Glutamatergic neuron (in vitro differentiated cells): ENCODE results near the gene GAS2L1. TPM values are rescaled to one million over a fixed set of nuclear protein-coding genes. Genes with fewer than 3 reads are reported as not detected.

Experiments used
- DNase-seq: peaks from one replicate; pipeline ENCODE4 v3.0.0; 2022
- H3K27ac Mint-ChIP-seq: one replicate; pipeline ENCODE4 v1.8.0; 2020; ENCODE audit warnings: mild to moderate bottlenecking, mixed read lengths, inconsistent platforms; ENCODE audit not compliant: unreplicated experiment
- H3K27me3 Mint-ChIP-seq: one replicate; pipeline ENCODE4 v1.8.0; 2020; ENCODE audit warnings: mild to moderate bottlenecking, moderate library complexity, mixed read lengths, inconsistent platforms; ENCODE audit not compliant: unreplicated experiment
- H3K36me3 Mint-ChIP-seq: one replicate; pipeline ENCODE4 v1.8.0; 2020; ENCODE audit warnings: mild to moderate bottlenecking, mixed read lengths, inconsistent platforms; ENCODE audit not compliant: unreplicated experiment
- H3K4me1 Mint-ChIP-seq: one replicate; pipeline ENCODE4 v1.8.0; 2020; ENCODE audit warnings: mild to moderate bottlenecking, low read depth, mixed read lengths, inconsistent platforms; ENCODE audit not compliant: unreplicated experiment
- H3K4me3 Mint-ChIP-seq: one replicate; pipeline ENCODE4 v1.8.0; 2020; ENCODE audit warnings: mild to moderate bottlenecking, mixed read lengths, inconsistent platforms; ENCODE audit not compliant: unreplicated experiment
- H3K9me3 Mint-ChIP-seq: one replicate; pipeline ENCODE4 v1.8.0; 2020; ENCODE audit warnings: mild to moderate bottlenecking, moderate library complexity, mixed read lengths, inconsistent platforms; ENCODE audit not compliant: unreplicated experiment
- total RNA-seq: library from RNA; stranded (reverse); fragmentation: NEBNext Ultra II Directional; extraction: Animal tissue kit (Norgen Biotek cat#: 25700); gene quantifications from one replicate; pipeline ENCODE4 v1.2.1, GENCODE V29; 2021; ENCODE audit not compliant: unreplicated experiment
- TF ChIP-seq, protein P1 (sequence below): fragments of 200-600 bp; sonication (generic); IDR thresholded peaks from one replicate; pipeline ENCODE4 v1.5.0; 2021; ENCODE audit not compliant: partially characterized antibody, unreplicated experiment

The GAS2L1 gene
- total RNA-seq, 1 donor from 2014 or later, result 10.3 TPM

DNA sequence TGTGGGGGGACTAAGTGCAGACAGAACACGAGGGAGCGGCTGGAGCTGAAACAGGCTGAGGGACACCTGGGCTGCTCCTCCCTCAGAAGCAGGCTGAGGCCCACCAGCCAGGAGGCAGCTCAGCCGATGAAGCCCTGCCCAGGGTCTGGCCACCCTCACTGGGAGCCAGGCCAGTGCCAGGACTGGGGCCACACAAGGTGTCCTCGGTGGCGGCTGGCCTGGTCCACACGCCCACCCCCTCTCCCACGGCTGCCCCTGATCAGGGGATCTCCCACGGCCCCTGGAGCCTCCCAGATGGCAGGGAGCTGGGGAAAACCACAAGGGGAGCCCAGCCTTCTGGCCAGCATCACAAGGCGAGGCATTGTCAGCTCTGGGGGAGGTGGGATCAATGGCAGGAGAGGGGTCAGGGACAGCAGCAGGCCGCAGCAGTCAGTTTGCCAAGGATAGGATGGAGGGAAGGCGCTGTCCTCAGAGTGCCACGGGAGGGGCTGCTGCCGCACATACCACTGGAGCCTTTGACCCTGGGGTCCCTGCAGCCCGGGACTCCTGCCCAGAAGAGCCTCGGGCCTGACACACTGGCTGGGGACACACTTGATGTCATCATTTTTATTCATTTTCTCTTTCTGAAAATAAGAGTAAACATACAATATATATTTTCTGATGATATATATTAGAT is 20.8 kb downstream of the GAS2L1 start:
- H3K27me3 Mint-ChIP-seq, result peaks cover 2% of the 10 kb centered on the region
- peaks cover 11% of the 10 kb centered on the region for H3K4me1 Mint-ChIP-seq
- H3K27ac Mint-ChIP-seq, result no peak overlapping the region
- H3K36me3 Mint-ChIP-seq, result no peaks in the 10 kb centered on the region
- TF ChIP-seq, protein P1, sequence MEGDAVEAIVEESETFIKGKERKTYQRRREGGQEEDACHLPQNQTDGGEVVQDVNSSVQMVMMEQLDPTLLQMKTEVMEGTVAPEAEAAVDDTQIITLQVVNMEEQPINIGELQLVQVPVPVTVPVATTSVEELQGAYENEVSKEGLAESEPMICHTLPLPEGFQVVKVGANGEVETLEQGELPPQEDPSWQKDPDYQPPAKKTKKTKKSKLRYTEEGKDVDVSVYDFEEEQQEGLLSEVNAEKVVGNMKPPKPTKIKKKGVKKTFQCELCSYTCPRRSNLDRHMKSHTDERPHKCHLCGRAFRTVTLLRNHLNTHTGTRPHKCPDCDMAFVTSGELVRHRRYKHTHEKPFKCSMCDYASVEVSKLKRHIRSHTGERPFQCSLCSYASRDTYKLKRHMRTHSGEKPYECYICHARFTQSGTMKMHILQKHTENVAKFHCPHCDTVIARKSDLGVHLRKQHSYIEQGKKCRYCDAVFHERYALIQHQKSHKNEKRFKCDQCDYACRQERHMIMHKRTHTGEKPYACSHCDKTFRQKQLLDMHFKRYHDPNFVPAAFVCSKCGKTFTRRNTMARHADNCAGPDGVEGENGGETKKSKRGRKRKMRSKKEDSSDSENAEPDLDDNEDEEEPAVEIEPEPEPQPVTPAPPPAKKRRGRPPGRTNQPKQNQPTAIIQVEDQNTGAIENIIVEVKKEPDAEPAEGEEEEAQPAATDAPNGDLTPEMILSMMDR, result no peak
- H3K4me3 Mint-ChIP-seq, result no peak overlapping the region
- H3K9me3 Mint-ChIP-seq, result peaks cover 7% of the 10 kb centered on the region
- DNase-seq, result no peak

DNA sequence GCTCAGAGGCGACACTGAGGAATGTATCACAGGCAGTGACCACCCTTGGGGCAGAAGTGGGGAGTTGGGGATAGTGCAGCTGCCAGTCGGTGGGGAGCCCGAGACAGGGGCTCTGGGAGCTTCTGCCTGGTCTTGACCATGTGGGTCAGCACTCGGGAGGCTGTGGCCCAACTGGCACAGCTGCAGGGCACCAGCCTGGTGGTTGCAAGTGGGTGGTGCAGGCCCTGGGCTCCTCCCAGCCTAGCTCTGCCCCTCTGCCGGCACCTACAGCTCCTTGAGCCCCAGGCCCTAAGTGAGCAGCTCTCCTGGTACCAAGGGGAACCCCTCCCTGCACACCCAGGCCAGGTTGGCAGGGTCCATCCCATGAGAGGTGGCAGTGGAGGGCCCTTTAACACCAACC is 21.6 kb downstream of the GAS2L1 start:
- Mint-ChIP-seq H3K4me1 (peaks cover 14% of the 10 kb centered on the region), H3K9me3 (peaks cover 5% of the 10 kb centered on the region), H3K4me3 (no peak overlapping the region), H3K27me3 (peaks cover 2% of the 10 kb centered on the region), H3K36me3 (no peaks in the 10 kb centered on the region), H3K27ac (no peak overlapping the region)
- no peak for DNase-seq
- TF ChIP-seq, protein P1, result peak; percentile 46

DNA sequence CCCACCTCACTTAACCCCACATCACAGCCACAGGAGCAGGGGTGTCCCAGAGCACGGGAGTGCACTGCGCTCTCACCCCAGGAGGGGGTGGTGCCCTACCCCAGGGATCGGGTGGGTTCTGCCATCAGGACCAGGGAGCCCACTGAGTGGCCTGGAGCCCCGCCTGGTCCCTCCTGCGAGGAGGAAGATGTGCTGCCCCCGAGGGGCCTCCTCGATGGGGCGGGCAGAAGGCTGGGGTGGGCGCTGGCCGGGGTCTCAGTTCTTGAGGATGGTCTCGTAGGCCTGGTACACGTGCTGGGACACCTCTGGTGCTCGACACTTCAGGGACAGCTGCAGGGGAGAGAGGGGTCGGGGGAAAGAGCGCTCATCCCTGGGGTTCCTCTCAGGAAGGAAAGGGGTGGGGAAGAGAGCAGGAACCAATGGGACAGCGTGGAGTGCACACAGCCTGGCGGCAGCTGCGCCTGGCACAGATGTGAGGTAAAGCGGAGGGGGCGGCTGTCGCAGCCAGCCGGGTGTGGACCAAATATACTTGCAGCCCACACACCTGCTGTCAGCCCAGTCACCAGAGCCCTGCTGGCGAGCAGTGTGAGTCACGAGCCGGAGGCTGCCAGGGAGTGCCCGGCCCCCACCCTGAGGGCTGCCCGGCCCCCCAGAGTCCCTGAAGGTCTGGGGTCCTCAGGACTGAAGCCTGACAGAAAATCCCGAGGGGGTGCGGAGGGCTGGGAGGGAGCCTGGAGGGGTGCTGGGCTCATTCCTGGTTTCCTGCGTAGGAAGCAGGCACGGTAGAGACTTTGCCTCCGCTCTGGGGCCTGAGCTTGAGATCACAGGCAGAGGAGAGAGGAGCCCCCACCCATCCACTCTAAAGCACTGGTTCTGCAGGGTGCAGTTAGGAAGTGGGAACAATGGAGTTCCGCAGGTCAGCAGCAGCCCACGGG is 22.4 kb downstream of the GAS2L1 start:
- peak; percentile 54 for DNase-seq
- Mint-ChIP-seq H3K27ac (peak overlapping the region; percentile 75), H3K27me3 (peaks cover 2% of the 10 kb centered on the region), H3K4me3 (no peak overlapping the region), H3K9me3 (peaks cover 5% of the 10 kb centered on the region), H3K4me1 (peaks cover 14% of the 10 kb centered on the region), H3K36me3 (no peaks in the 10 kb centered on the region)
- TF ChIP-seq, protein P1, result no peak

DNA sequence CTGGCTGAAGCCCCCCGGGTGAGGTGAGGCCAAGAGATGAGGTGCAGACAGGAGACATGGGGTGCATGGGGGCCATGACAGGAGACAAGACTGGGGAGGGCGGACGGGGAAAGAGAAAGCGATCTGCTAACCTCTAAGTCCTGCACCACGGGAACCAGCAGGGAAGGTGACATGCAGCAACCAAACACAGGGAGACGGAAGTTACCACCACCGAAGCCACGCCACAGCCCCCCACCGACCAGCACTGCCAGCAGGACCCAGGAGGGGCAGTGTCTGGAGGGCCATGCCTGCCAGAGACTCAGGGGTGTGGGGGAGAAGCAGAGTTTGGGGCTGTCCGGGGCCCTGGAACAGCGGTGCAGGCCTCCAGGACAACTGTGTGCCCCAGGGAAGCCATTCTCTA is 23.1 kb downstream of the GAS2L1 start:
- peaks cover 5% of the 10 kb centered on the region for H3K9me3 Mint-ChIP-seq
- peaks cover 14% of the 10 kb centered on the region for H3K4me1 Mint-ChIP-seq
- H3K36me3 Mint-ChIP-seq, result no peaks in the 10 kb centered on the region
- TF ChIP-seq, protein P1, result no peak
- peak overlapping the region; percentile 75 for H3K27ac Mint-ChIP-seq
- peaks cover 2% of the 10 kb centered on the region for H3K27me3 Mint-ChIP-seq
- H3K4me3 Mint-ChIP-seq, result no peak overlapping the region
- no peak for DNase-seq

DNA sequence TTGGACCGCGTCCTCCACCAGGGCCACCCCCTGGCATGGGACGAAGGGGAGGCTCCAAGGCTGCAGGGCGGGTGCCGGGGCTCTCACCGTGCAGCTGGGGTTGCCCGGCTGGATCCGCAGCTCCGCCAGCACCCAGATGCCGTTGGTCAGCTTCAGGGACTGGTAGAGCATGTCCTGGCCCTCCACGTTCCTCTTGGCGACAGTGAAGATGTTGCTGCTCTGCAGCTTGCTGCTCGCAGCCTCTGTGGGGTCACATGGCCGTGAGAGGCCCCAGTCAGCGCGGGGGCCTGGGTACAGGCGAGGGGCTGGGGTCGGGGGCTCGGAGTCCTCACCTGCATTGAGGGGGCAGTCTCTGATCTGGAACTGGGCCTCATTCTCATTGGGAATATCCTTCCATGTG is 23.8 kb downstream of the GAS2L1 start:
- no peak for DNase-seq
- H3K4me3 Mint-ChIP-seq, result no peak overlapping the region
- no peaks in the 10 kb centered on the region for H3K36me3 Mint-ChIP-seq
- H3K4me1 Mint-ChIP-seq, result peaks cover 14% of the 10 kb centered on the region
- H3K27me3 Mint-ChIP-seq, result peaks cover 2% of the 10 kb centered on the region
- no peak overlapping the region for H3K27ac Mint-ChIP-seq
- TF ChIP-seq, protein P1, result no peak
- H3K9me3 Mint-ChIP-seq, result peaks cover 5% of the 10 kb centered on the region
